HCT116 (cell line): ENCODE measurements around the gene WNT1. TPM values are rescaled to one million over a fixed set of nuclear protein-coding genes. Genes with fewer than 3 reads are reported as not detected.

Experiments
- ATAC-seq: fragments of 200-7000 bp; cut with Tn5 transposase; 2 replicates; pipeline ENCODE4 v1.9.1; 2020; ENCODE audit warnings: mild to moderate bottlenecking, moderate library complexity
- BruUV-seq: library from RNA; stranded (reverse); fragments of 400-500 nt; replicated peaks from 2 replicates; lab custom pipeline; 2021; lab: Mats Ljungman, UMichigan
- CTCF ChIA-PET: fragments of 300-600 bp; sonication (Branson Sonifier 250); formaldehyde crosslinking; loops from one replicate; lab custom pipeline; 2021; ENCODE audit warnings: antibody characterized with exemption; lab: Charles Lee
- POLR2A ChIA-PET: fragments of 300-600, 350-600 bp; sonication (Branson Sonifier 250); formaldehyde crosslinking; loops from one replicate; lab custom pipeline; 2021; ENCODE audit warnings: antibody characterized with exemption; lab: Charles Lee
- RAD21 ChIA-PET, 2 experiments: fragments of 300-600 bp; sonication (Branson Sonifier 250); formaldehyde crosslinking; loops; one replicate each; lab custom pipeline; 2023; ENCODE audit warnings: low total read pairs in 2 of 2; ENCODE audit not compliant: uncharacterized antibody in 2 of 2, unreplicated experiment in 2 of 2, low non-redundant PET in 1 of 2; lab: Charles Lee
- DNase-seq: peaks from one replicate; pipeline ENCODE4 v3.0.0-alpha.2; 2010; ENCODE audit warnings: low read depth, low spot score
- H2AFZ ChIP-seq: fragments of 200-600 bp; shearing (Covaris generic), sonication (generic); 2 replicates; pipeline ENCODE4 v1.6.1; 2017; ENCODE audit warnings: low read depth, mixed run types, mixed read lengths, antibody characterized with exemption, low read length; ENCODE audit not compliant: poor library complexity, severe bottlenecking
- H3K27ac ChIP-seq: 2 replicates; pipeline ENCODE4 v1.5.1; 2012; ENCODE audit warnings: low read depth, low read length
- H3K27me3 ChIP-seq: fragments of 200-600 bp; sonication (generic); 2 replicates; pipeline ENCODE4 v1.6.1; 2016; ENCODE audit warnings: mixed run types, low read length, mixed read lengths; ENCODE audit not compliant: insufficient read depth
- H3K36me3 ChIP-seq, 2 experiments: fragments of 200-500 bp in 1 of 2; fragments of 200-600 bp in 1 of 2; sonication (Bioruptor generic) in 1 of 2; sonication (generic) in 1 of 2; 2 replicates each; pipeline versions ENCODE4 v1.5.1 to v1.6.1; 2014 to 2016; ENCODE audit warnings: low read length in 2 of 2, inconsistent platforms in 1 of 2, mixed read lengths in 1 of 2, mixed run types in 1 of 2; ENCODE audit not compliant: insufficient read depth in 2 of 2, control insufficient read depth in 1 of 2
- H3K4me1 ChIP-seq, 2 experiments: fragments of 200-600 bp in 1 of 2; sonication (generic) in 1 of 2; 2 replicates each; pipeline versions ENCODE4 v1.5.1 to v1.6.1; 2012 to 2017; ENCODE audit warnings: low read length in 2 of 2, inconsistent platforms in 1 of 2, mild to moderate bottlenecking in 1 of 2, mixed read lengths in 1 of 2, mixed run types in 1 of 2, moderate library complexity in 1 of 2; ENCODE audit not compliant: insufficient read depth in 2 of 2, control insufficient read depth in 1 of 2
- H3K4me2 ChIP-seq: fragments of 200-600 bp; sonication (generic); 2 replicates; pipeline ENCODE4 v1.6.1; 2017; ENCODE audit warnings: mixed run types, low read length, mixed read lengths
- H3K4me3 ChIP-seq, 2 experiments: fragments of 200-600 bp in 1 of 2; sonication (generic) in 1 of 2; replicated peaks in 1 of 2; 2 replicates each; pipeline ENCODE4 v1.5.1; 2011 to 2016; ENCODE audit warnings: low read length in 2 of 2, control low read depth in 1 of 2, low read depth in 1 of 2, mild to moderate bottlenecking in 1 of 2, mixed read lengths in 1 of 2, mixed run types in 1 of 2
- H3K79me2 ChIP-seq: fragments of 200-600 bp; sonication (generic); 2 replicates; pipeline ENCODE4 v1.6.1; 2017; ENCODE audit warnings: mild to moderate bottlenecking, mixed run types, low read length, moderate library complexity, mixed read lengths; ENCODE audit not compliant: insufficient read depth
- H3K9ac ChIP-seq: fragments of 200-600 bp; sonication (generic); 2 replicates; pipeline ENCODE4 v1.6.1; 2016; ENCODE audit warnings: low read length, mixed read lengths
- H3K9me2 ChIP-seq: fragments of 200-600 bp; sonication (generic), shearing (Covaris generic); 2 replicates; pipeline ENCODE4 v1.6.1; 2017; ENCODE audit warnings: mixed run types, mild to moderate bottlenecking, moderate library complexity; ENCODE audit not compliant: insufficient read depth
- H3K9me3 ChIP-seq, 2 experiments: fragments of 200-500 bp in 1 of 2; fragments of 200-600 bp in 1 of 2; sonication (Bioruptor generic) in 1 of 2; sonication (generic) in 1 of 2; 2 replicates each; pipeline ENCODE4 v1.6.1; 2014 to 2017; ENCODE audit warnings: low read length in 2 of 2, mixed read lengths in 2 of 2, inconsistent platforms in 1 of 2, low read depth in 1 of 2, mild to moderate bottlenecking in 1 of 2, mixed run types in 1 of 2, moderate library complexity in 1 of 2; ENCODE audit not compliant: control insufficient read depth in 1 of 2, insufficient read depth in 1 of 2
- H4K20me1 ChIP-seq: fragments of 200-600 bp; sonication (generic), shearing (Covaris generic); 2 replicates; pipeline ENCODE4 v1.6.1; 2017; ENCODE audit warnings: mixed run types, mild to moderate bottlenecking, moderate library complexity; ENCODE audit not compliant: insufficient read depth
- CTCF ChIP-seq, 3 experiments: fragments of 200-600 bp in 1 of 3; sonication (generic) in 1 of 3; IDR thresholded peaks in 2 of 3; conservative IDR thresholded peaks in 1 of 3; 2 replicates each; pipeline ENCODE4 v1.5.1; 2012 to 2017; ENCODE audit warnings: low read depth in 2 of 3, low read length in 2 of 3, antibody characterized with exemption in 1 of 3, borderline replicate concordance in 1 of 3, control low read depth in 1 of 3, mild to moderate bottlenecking in 1 of 3, mixed read lengths in 1 of 3, mixed run types in 1 of 3, moderate library complexity in 1 of 3; ENCODE audit not compliant: insufficient read depth in 1 of 3
- EZH2 ChIP-seq: fragments of 200-600 bp; sonication (generic); IDR thresholded peaks from 2 replicates; pipeline ENCODE4 v1.6.1; 2017; ENCODE audit warnings: antibody characterized with exemption, mixed run types
- FOSL1 ChIP-seq: IDR thresholded peaks from 2 replicates; pipeline ENCODE4 v1.6.1; 2012; ENCODE audit warnings: low read depth
- JUND ChIP-seq: IDR thresholded peaks from 2 replicates; pipeline ENCODE4 v1.6.1; 2012
- POLR2A ChIP-seq: IDR thresholded peaks from 2 replicates; pipeline ENCODE4 v1.7.0; 2011; ENCODE audit warnings: borderline replicate concordance; ENCODE audit not compliant: insufficient read depth, insufficient read length; ENCODE audit errors: extremely low read depth
- REST ChIP-seq: IDR thresholded peaks from 2 replicates; pipeline ENCODE4 v1.6.1; 2012; ENCODE audit warnings: low read depth
- SIN3A ChIP-seq: IDR thresholded peaks from 2 replicates; pipeline ENCODE4 v1.6.1; 2012; ENCODE audit warnings: low read depth
- SP1 ChIP-seq: IDR thresholded peaks from 2 replicates; pipeline ENCODE4 v1.6.1; 2012; ENCODE audit warnings: low read depth
- ZFX ChIP-seq: fragments of 450-650 bp; IDR thresholded peaks from 2 replicates; pipeline ENCODE4 v1.6.1; 2017
- intact Hi-C: fragments of 100-400 bp; cut with micrococcal nuclease; formaldehyde crosslinking; loops from 2 replicates; pipeline ENCODE4 v1.10.0; 2022
- total RNA-seq: library from RNA; stranded (reverse); gene quantifications from one replicate; pipeline ENCODE4 v1.2.1, GENCODE V29; 2021; ENCODE audit not compliant: unreplicated experiment
- TF ChIP-seq, protein P1 (sequence below): IDR thresholded peaks from 2 replicates; pipeline ENCODE4 v1.6.1; 2012

The WNT1 gene
- total RNA-seq, 1 experiment from 2014 or later, result not detected

DNA sequence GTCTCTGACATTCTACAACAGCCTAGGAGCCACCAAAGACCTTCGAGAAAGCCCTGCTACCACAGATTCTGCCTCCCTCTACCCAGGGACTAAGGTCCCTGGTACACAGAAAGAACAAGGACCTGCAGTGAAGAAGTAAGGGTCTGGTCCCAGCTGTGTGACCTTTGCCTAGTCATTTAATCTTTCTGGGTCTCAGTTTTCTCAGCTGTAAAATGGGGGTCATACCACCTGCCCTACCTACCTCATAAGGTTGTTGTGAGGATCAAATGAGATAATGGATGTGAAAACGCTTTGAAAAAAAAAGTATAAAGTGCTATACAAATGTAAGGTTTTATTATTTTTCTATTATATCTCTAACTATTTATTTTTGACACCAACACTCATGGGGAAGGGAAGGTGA lies 45.7 kb downstream of the WNT1 start:
- H3K4me2 ChIP-seq, result no peak overlapping the region
- no TSS peak for BruUV-seq
- no peak overlapping the region for H3K9ac ChIP-seq
- intact Hi-C loops, result no loop called here
- no peak for DNase-seq
- H3K79me2 ChIP-seq, result peaks cover 14% of the 10 kb centered on the region; the same call in 1 of the 2 replicates
- ATAC-seq, result no peak
- no peaks in the 10 kb centered on the region for H3K9me3 ChIP-seq
- H2AFZ ChIP-seq, result no peak overlapping the region
- H3K4me1 ChIP-seq, result peaks cover 0 to 12% of the 10 kb centered on the region in 2 experiments; a peak in 2 of 4 replicates
- no peaks in the 10 kb centered on the region for H3K9me2 ChIP-seq
- H3K27ac ChIP-seq, result no peak overlapping the region
- H3K27me3 ChIP-seq, result no peaks in the 10 kb centered on the region
- no peak for TF ChIP-seq ZFX
- no peak for TF ChIP-seq EZH2
- no peak for TF ChIP-seq SIN3A
- no peak for TF ChIP-seq SP1
- TF ChIP-seq FOSL1, result no peak
- no peak for TF ChIP-seq REST
- no peak for TF ChIP-seq CTCF (IDR thresholded peaks at IDR 0.05 in 2 of 3, conservative IDR thresholded peaks at IDR 0.05 in 1 of 3; ENCODE audit: borderline replicate concordance in 1 of 3, insufficient read depth in 1 of 3, low read depth in 2 of 3, low read length in 2 of 3)
- TF ChIP-seq, protein P1, sequence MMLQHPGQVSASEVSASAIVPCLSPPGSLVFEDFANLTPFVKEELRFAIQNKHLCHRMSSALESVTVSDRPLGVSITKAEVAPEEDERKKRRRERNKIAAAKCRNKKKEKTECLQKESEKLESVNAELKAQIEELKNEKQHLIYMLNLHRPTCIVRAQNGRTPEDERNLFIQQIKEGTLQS, result no peak
- TF ChIP-seq POLR2A, result no peak
- no peak for TF ChIP-seq JUND
- TF ChIP-seq, all 23 proteins: peak for 0
- RAD21 ChIA-PET, result no interaction called here
- Histone ChIP-seq H4K20me1 (no peaks in the 10 kb centered on the region), H3K4me3 (no peak overlapping the region), H3K36me3 (peaks cover 44 to 52% of the 10 kb centered on the region in 2 experiments)
- CTCF ChIA-PET, result interaction anchor here (1.4 kb wide), 1 partner anchor 20 kb away, joined by 4 read pairs; no protein-coding TSS in a partner anchor
- POLR2A ChIA-PET, result no interaction called here
